NOMO-1 treated with dmso at 0.1 percent for 144 hours (cell line): ENCODE measurements around the gene LRRK2.

ENCODE experiments used
- DNase-seq: peaks from one replicate; lab custom pipeline; 2025; ENCODE audit not compliant: unreplicated experiment; lab: John Stamatoyannopoulos, UW

Gene LRRK2

DNA sequence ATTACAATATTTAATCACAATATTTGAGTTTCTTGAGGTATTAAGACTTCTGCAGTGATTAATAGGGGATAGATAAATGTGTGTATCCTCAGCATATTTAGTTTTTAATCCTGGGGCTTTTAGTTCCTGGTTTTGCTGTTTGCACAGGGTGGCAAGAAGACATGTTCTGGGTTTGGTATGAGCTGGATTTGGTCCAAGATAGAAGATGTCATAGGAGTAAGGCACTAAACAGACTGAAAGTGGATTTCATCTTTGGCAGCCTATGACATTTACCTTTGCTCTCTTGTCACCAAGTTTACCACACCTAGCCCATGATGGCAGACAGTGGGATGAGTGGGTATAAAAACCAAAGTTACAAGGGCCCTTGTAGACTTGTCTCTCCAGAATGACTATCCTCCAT, 168.2 kb downstream of the LRRK2 start:
- no peak for DNase-seq

DNA sequence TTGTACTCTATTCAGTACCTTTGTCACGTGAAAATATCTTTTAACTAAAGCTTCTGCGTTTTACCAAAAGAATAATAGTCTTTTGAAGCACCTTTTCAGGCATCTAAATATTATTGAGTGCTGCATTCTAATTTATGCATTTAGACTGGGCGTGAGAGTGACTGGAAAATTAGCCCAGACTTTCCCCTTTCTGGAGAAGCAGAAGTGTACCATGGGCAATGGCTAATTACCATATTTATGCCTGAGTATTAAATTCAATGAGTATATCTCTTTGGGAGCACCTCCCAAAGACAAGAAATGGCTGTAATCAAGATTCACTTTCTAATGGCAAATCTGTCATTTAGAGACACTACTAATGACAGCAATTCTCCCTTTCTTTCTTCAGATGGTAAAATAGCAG, 174.9 kb downstream of the LRRK2 start:
- DNase-seq = no peak

DNA sequence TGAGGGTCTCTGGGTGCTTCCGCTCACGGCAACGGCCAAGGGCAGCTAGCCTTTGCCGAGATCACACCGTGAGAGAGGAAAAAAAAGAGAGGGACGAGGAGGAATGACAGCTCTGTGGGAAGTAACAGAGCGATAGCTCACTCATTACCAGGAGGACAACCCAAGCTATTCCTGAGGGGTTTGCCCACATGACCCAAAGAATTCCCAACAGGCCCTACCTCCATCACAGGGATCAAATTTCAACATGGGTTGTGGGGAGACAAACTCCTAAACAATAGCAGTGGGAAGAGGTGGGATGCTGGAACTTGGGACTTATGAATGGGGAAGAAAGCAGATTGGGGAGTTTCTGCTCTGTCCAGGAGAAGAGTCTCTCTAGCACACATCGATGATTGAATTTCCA, 180.6 kb downstream of the LRRK2 start:
- no peak for DNase-seq
